ENCODE results near the gene PRLR. TPM values are rescaled to one million over a fixed set of nuclear protein-coding genes. Genes with fewer than 3 reads are reported as not detected.

PRLR gene
- polyA plus RNA-seq, 1 donor from 2014 or later = not detected

- no peaks in the 10 kb centered on the region for H3K4me1 Mint-ChIP-seq
- H3K9me3 Mint-ChIP-seq = peaks cover 0 to 1% (median 0%) of the 10 kb centered on the region in 3 donors
- peaks cover 2% of the 10 kb centered on the region for H3K36me3 Mint-ChIP-seq
- H3K27me3 Mint-ChIP-seq = peaks cover 5% of the 10 kb centered on the region
- no peak overlapping the region for H3K27ac Mint-ChIP-seq
- H3K4me3 Mint-ChIP-seq = no peak overlapping the region
Measured at GRCh38 chr5:35146406-35146805, 83.9 kb downstream of the PRLR start.

DNA sequence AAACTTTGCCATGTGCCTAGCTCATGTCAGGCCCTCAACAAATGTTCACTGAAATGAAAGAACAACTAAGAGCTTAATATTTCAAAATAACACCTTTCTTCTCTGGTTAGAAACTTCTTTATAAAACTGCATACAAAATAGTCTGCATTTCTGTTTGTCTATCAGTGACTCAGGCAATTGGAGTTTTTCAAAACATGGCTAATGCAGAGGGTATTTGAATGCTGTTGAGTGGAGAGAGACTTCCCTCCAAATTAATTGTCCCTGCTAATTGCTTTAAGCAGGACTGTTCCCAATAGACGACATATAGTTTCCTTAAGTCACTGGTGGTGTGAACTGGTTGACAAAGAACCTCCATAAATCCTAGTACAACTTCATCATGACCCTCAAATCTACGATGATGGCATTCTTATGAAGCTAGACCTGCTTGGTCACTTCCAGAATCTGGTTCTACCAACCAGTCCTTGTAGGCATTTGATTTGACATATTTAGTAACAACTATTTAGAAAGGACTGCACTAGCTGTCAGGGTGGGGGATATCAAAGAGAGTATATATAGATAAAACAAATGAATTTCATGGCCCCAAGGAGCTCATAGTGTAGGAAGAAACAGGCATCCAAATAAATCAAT is 84.5 kb downstream of the PRLR start:
- H3K36me3 Mint-ChIP-seq = peaks cover 2% of the 10 kb centered on the region

DNA sequence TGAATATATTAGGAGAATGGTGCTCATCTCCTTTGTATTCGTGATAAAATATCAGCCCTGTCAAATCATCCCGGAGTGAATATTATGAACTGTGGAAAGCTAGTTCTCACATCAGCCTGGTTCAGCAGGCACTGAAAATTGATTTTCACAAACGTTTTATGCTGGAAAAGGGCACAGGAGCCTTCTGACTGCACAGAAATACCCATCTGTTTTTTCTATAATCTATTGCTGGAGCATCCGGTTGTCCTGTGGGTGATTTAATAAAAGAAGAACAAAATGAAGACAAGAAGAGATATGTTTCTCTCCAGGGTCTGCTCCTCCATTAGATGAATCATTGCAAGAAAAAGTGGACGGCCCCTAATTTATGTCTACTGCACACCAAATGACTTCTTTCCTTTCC is 85.3 kb downstream of the PRLR start:
- no peak overlapping the region for H3K27ac Mint-ChIP-seq
- H3K4me1 Mint-ChIP-seq = no peaks in the 10 kb centered on the region
- H3K27me3 Mint-ChIP-seq = peaks cover 3% of the 10 kb centered on the region
- peaks cover 0 to 1% (median 0%) of the 10 kb centered on the region in 3 donors for H3K9me3 Mint-ChIP-seq
- H3K36me3 Mint-ChIP-seq = peaks cover 2% of the 10 kb centered on the region
- H3K4me3 Mint-ChIP-seq = no peak overlapping the region

More for the DNA sequence above, 84.5 kb downstream of the PRLR start:
- no peak overlapping the region for H3K27ac Mint-ChIP-seq
- peaks cover 4% of the 10 kb centered on the region for H3K27me3 Mint-ChIP-seq
- peaks cover 0 to 1% (median 0%) of the 10 kb centered on the region in 3 donors for H3K9me3 Mint-ChIP-seq
- H3K4me3 Mint-ChIP-seq = no peak overlapping the region
- H3K4me1 Mint-ChIP-seq = no peaks in the 10 kb centered on the region

DNA sequence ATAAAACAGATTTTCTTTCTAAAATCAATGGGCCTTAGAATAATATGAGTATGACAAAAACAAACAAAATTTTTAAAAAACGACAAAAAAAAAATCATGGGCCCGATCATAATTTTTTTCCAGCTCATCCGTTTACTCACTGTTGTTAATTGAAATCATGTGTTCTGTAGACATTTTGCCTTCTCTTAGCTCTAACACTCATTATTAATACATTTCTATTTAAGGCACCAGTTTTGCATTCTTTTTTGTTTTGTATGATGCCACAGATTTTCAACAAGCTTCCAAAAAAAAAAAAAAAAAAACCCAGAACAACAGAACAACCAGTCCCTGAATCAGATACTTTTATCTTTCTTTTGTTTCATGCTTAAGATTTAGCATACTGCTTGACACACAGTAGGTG is 86.4 kb downstream of the PRLR start:
- H3K27me3 Mint-ChIP-seq = peaks cover 1% of the 10 kb centered on the region
- H3K36me3 Mint-ChIP-seq = peaks cover 2% of the 10 kb centered on the region
- no peak overlapping the region for H3K4me3 Mint-ChIP-seq
- no peak overlapping the region for H3K27ac Mint-ChIP-seq
- H3K9me3 Mint-ChIP-seq = peaks cover 0 to 1% (median 0%) of the 10 kb centered on the region in 3 donors
- H3K4me1 Mint-ChIP-seq = no peaks in the 10 kb centered on the region

DNA sequence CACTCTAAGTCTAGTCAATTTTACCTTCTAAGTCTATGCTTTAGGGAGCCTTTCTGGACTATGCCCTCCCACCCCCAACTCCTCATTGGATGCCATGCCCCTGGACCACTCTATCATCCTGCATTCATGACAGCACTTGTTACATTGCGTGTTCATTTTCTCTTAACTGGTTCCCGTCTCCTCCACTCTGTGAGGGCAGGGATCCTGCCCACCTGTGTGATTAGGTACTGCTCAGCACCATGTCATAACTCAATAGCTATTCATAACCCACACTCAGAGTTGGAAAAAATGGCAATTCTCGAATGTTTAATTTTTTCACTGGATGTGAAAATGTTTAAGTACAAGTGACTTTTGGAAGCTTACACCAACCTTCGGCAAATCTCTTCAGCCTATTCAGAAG is 88.5 kb downstream of the PRLR start:
- no peak overlapping the region for H3K4me3 Mint-ChIP-seq
- no peak overlapping the region for H3K27ac Mint-ChIP-seq
- peaks cover 0 to 1% (median 0%) of the 10 kb centered on the region in 3 donors for H3K9me3 Mint-ChIP-seq
- H3K27me3 Mint-ChIP-seq = peaks cover 1% of the 10 kb centered on the region
- H3K36me3 Mint-ChIP-seq = peaks cover 2% of the 10 kb centered on the region
- H3K4me1 Mint-ChIP-seq = no peaks in the 10 kb centered on the region

GRCh38 chr5:35138232-35138631 is 92.1 kb downstream of the PRLR start:
- Mint-ChIP-seq H3K27me3 (peaks cover 2% of the 10 kb centered on the region), H3K4me1 (no peaks in the 10 kb centered on the region), H3K4me3 (no peak overlapping the region), H3K9me3 (no peaks in the 10 kb centered on the region), H3K36me3 (no peaks in the 10 kb centered on the region), H3K27ac (no peak overlapping the region)

GRCh38 chr5:35136386-35136785 is 93.9 kb downstream of the PRLR start:
- H3K27me3 Mint-ChIP-seq = peaks cover 7% of the 10 kb centered on the region
- no peak overlapping the region for H3K4me3 Mint-ChIP-seq
- no peaks in the 10 kb centered on the region for H3K4me1 Mint-ChIP-seq
- H3K36me3 Mint-ChIP-seq = no peaks in the 10 kb centered on the region
- H3K27ac Mint-ChIP-seq = no peak overlapping the region
- H3K9me3 Mint-ChIP-seq = no peaks in the 10 kb centered on the region

- H3K36me3 Mint-ChIP-seq = peaks cover 3% of the 10 kb centered on the region
- H3K4me1 Mint-ChIP-seq = no peaks in the 10 kb centered on the region
- H3K4me3 Mint-ChIP-seq = no peak overlapping the region
- H3K9me3 Mint-ChIP-seq = no peaks in the 10 kb centered on the region
- H3K27me3 Mint-ChIP-seq = peaks cover 8% of the 10 kb centered on the region
- no peak overlapping the region for H3K27ac Mint-ChIP-seq
Measured at GRCh38 chr5:35135239-35135700, 95.0 kb downstream of the PRLR start.

GRCh38 chr5:35134278-35135030 is 95.8 kb downstream of the PRLR start:
- H3K27me3 Mint-ChIP-seq = peaks cover 8% of the 10 kb centered on the region
- H3K9me3 Mint-ChIP-seq = peaks cover 0 to 2% (median 0%) of the 10 kb centered on the region in 3 donors
- no peak overlapping the region for H3K4me3 Mint-ChIP-seq
- H3K36me3 Mint-ChIP-seq = peaks cover 3% of the 10 kb centered on the region
- no peak overlapping the region for H3K27ac Mint-ChIP-seq
- H3K4me1 Mint-ChIP-seq = no peaks in the 10 kb centered on the region

- H3K36me3 Mint-ChIP-seq = peaks cover 3% of the 10 kb centered on the region
- H3K27ac Mint-ChIP-seq = no peak overlapping the region
- no peak overlapping the region for H3K4me3 Mint-ChIP-seq
- peaks cover 0 to 2% (median 0%) of the 10 kb centered on the region in 3 donors for H3K9me3 Mint-ChIP-seq
- H3K27me3 Mint-ChIP-seq = peaks cover 8% of the 10 kb centered on the region
- no peaks in the 10 kb centered on the region for H3K4me1 Mint-ChIP-seq
Measured at GRCh38 chr5:35133186-35133585, 97.1 kb downstream of the PRLR start.

- no peaks in the 10 kb centered on the region for H3K4me1 Mint-ChIP-seq
- peaks cover 0 to 2% (median 0%) of the 10 kb centered on the region in 3 donors for H3K9me3 Mint-ChIP-seq
- peaks cover 8% of the 10 kb centered on the region for H3K27me3 Mint-ChIP-seq
- H3K4me3 Mint-ChIP-seq = no peak overlapping the region
- peaks cover 3% of the 10 kb centered on the region for H3K36me3 Mint-ChIP-seq
- no peak overlapping the region for H3K27ac Mint-ChIP-seq
Measured at GRCh38 chr5:35131723-35132122, 98.6 kb downstream of the PRLR start.

DNA sequence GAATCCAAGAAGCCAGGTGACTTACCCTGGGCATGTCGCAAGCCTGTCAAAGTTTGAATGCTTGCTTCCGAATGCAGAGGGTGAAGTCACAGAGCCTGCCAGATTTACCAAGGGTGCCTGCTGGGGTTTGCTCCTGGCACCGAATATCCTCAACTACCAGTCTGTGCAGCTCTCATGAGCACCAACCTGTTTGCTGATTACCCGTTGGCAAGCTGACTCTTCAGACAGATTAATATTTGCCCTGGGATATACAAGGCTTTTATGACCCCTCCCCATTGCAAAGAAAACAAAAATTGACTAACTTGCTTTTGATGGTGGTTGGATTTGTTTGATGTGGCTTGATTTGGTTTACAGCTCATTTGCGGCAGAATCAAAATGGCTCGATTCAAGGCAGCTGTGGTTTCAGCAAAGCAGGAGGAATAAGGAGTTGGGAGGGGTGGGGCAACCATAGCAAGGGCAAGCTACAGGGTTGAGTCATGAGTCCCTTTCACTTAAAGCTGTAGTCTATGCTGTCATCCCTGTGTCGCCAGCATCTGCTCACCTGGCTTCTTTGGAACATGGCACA is 100.3 kb downstream of the PRLR start:
- Mint-ChIP-seq H3K27me3 (peaks cover 7% of the 10 kb centered on the region), H3K27ac (no peak overlapping the region), H3K4me1 (no peaks in the 10 kb centered on the region), H3K4me3 (no peak overlapping the region), H3K9me3 (peaks cover 0 to 2% (median 0%) of the 10 kb centered on the region in 3 donors), H3K36me3 (peaks cover 3% of the 10 kb centered on the region)

- no peak overlapping the region for H3K27ac Mint-ChIP-seq
- H3K36me3 Mint-ChIP-seq = peaks cover 3% of the 10 kb centered on the region
- H3K4me3 Mint-ChIP-seq = no peak overlapping the region
- no peaks in the 10 kb centered on the region for H3K4me1 Mint-ChIP-seq
- H3K27me3 Mint-ChIP-seq = peaks cover 7% of the 10 kb centered on the region
- H3K9me3 Mint-ChIP-seq = peaks cover 0 to 2% (median 0%) of the 10 kb centered on the region in 3 donors
Measured at GRCh38 chr5:35129276-35129675, 101.0 kb downstream of the PRLR start.

DNA sequence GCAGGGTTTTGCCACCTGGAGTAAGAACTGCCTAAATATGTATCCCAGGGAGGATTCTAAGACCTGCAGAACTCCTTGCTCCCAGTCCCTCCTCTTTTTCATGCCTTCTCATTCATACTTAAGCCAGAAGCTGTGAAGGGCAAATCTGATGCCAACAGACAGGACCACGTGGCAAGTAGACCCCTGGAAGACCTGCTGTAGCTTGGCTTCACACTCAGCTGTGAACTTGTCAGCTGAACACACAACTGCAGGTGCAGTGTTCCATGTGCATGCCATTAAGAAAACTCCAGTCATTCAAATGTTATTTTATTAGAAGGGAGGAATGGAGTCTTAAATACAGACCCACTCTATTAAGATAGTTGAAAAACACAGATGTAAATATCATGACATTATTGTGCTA is 103.3 kb downstream of the PRLR start:
- H3K9me3 Mint-ChIP-seq = peaks cover 0 to 2% (median 0%) of the 10 kb centered on the region in 3 donors
- peaks cover 0 to 1% (median 0%) of the 10 kb centered on the region in 3 donors for H3K4me1 Mint-ChIP-seq
- H3K27ac Mint-ChIP-seq = no peak overlapping the region
- H3K27me3 Mint-ChIP-seq = peaks cover 4% of the 10 kb centered on the region
- H3K36me3 Mint-ChIP-seq = peaks cover 3% of the 10 kb centered on the region
- H3K4me3 Mint-ChIP-seq = no peak overlapping the region

- H3K4me1 Mint-ChIP-seq = peaks cover 0 to 1% (median 0%) of the 10 kb centered on the region in 3 donors
- peaks cover 3% of the 10 kb centered on the region for H3K36me3 Mint-ChIP-seq
- no peak overlapping the region for H3K4me3 Mint-ChIP-seq
- H3K27ac Mint-ChIP-seq = no peak overlapping the region
- peaks cover 1% of the 10 kb centered on the region for H3K27me3 Mint-ChIP-seq
- H3K9me3 Mint-ChIP-seq = peaks cover 0 to 2% (median 0%) of the 10 kb centered on the region in 3 donors
Measured at GRCh38 chr5:35125746-35126145, 104.5 kb downstream of the PRLR start.

Data from IgD-negative memory B cell (primary cell).